ENCODE results near the gene CRHR2.

CRHR2 gene

GRCh38 chr7:30658479-30659074 is 23.7 kb downstream of the CRHR2 start:
- no peak overlapping the region for H3K4me3 ChIP-seq (replicated peaks; ENCODE audit: low read depth, low read length)
- no peak for DNase-seq (ENCODE audit: extremely low read depth, low read depth)
- TF ChIP-seq CTCF (IDR thresholded peaks at IDR 0.05; ENCODE audit: low read depth, low read length, missing control alignments): no peak

- H3K4me3 ChIP-seq (replicated peaks; ENCODE audit: low read depth, low read length): no peak overlapping the region
- no peak for TF ChIP-seq CTCF (IDR thresholded peaks at IDR 0.05; ENCODE audit: low read depth, low read length, missing control alignments)
These were observed 25.1 kb downstream of the CRHR2 start for GRCh38 chr7:30657131-30657530.

GRCh38 chr7:30656006-30656957 is 26.0 kb downstream of the CRHR2 start:
- no peak for DNase-seq (ENCODE audit: extremely low read depth, low read depth)
- no peak for TF ChIP-seq CTCF (IDR thresholded peaks at IDR 0.05; ENCODE audit: low read depth, low read length, missing control alignments)
- H3K4me3 ChIP-seq (replicated peaks; ENCODE audit: low read depth, low read length): no peak overlapping the region

More at GRCh38 chr7:30657131-30657530, 25.1 kb downstream of the CRHR2 start:
- no peak for DNase-seq (ENCODE audit: extremely low read depth, low read depth)

- no peak for TF ChIP-seq CTCF (IDR thresholded peaks at IDR 0.05; ENCODE audit: low read depth, low read length, missing control alignments)
- DNase-seq (ENCODE audit: extremely low read depth, low read depth): no peak
These were observed 26.9 kb downstream of the CRHR2 start for GRCh38 chr7:30655096-30655970.

GRCh38 chr7:30654296-30655090 is 27.8 kb downstream of the CRHR2 start:
- no peak overlapping the region for H3K4me3 ChIP-seq (replicated peaks; ENCODE audit: low read depth, low read length)
- TF ChIP-seq CTCF (IDR thresholded peaks at IDR 0.05; ENCODE audit: low read depth, low read length, missing control alignments): no peak
- DNase-seq (ENCODE audit: extremely low read depth, low read depth): no peak

More at GRCh38 chr7:30655096-30655970, 26.9 kb downstream of the CRHR2 start:
- no peak overlapping the region for H3K4me3 ChIP-seq (replicated peaks; ENCODE audit: low read depth, low read length)

Measured in HFF-Myc (cell line).